Measurements from ENCODE around the gene ATP13A5. TPM values are rescaled to one million over a fixed set of nuclear protein-coding genes. Genes with fewer than 3 reads are reported as not detected.

Gene ATP13A5
- total RNA-seq, 1 donor from 2014 or later = not detected

- Mint-ChIP-seq H3K27ac (ENCODE audit: unreplicated experiment) (no peak overlapping the region), H3K9me3 (ENCODE audit: unreplicated experiment) (no peaks in the 10 kb centered on the region), H3K27me3 (ENCODE audit: low read depth, unreplicated experiment) (no peaks in the 10 kb centered on the region), H3K4me1 (ENCODE audit: low read depth, unreplicated experiment) (no peaks in the 10 kb centered on the region), H3K4me3 (ENCODE audit: unreplicated experiment) (no peak overlapping the region), H3K36me3 (ENCODE audit: low read depth, unreplicated experiment) (peaks cover 8% of the 10 kb centered on the region)
- H3K36me3 ChIP-seq (ENCODE audit: insufficient read depth, low read length) = no peaks in the 10 kb centered on the region
- no peaks in the 10 kb centered on the region for H3K79me2 ChIP-seq (ENCODE audit: insufficient read depth, low read length)
- no peak overlapping the region for H2AFZ ChIP-seq (ENCODE audit: low read depth, low read length)
- no peak overlapping the region for H3K4me3 ChIP-seq (ENCODE audit: insufficient read depth, low read depth, low read length)
- no peaks in the 10 kb centered on the region for H4K20me1 ChIP-seq (ENCODE audit: insufficient read depth, low read length)
- H3K4me1 ChIP-seq (ENCODE audit: insufficient read depth, low read length) = no peaks in the 10 kb centered on the region
- no peak overlapping the region for H3K9ac ChIP-seq (ENCODE audit: low read length)
- no peak for FAIRE-seq
- no peak for TF ChIP-seq EZH2 (IDR thresholded peaks at IDR 0.05; ENCODE audit: insufficient read depth, low read length)
- no peak for TF ChIP-seq CTCF (IDR thresholded peaks at IDR 0.05; ENCODE audit: insufficient read depth, low read depth, low read length)
- no peak overlapping the region for H3K4me2 ChIP-seq (ENCODE audit: low read length)
- DNase-seq (ENCODE audit: low read depth) = no peak
- H3K27ac ChIP-seq (ENCODE audit: low read depth, low read length) = no peak overlapping the region
- no peaks in the 10 kb centered on the region for H3K9me3 ChIP-seq (ENCODE audit: insufficient read depth, low read depth, low read length)
- no peaks in the 10 kb centered on the region for H3K27me3 ChIP-seq (ENCODE audit: insufficient read depth, low read length)
Measured at GRCh38 chr3:193261970-193262369, 116.6 kb downstream of the ATP13A5 start.

DNA sequence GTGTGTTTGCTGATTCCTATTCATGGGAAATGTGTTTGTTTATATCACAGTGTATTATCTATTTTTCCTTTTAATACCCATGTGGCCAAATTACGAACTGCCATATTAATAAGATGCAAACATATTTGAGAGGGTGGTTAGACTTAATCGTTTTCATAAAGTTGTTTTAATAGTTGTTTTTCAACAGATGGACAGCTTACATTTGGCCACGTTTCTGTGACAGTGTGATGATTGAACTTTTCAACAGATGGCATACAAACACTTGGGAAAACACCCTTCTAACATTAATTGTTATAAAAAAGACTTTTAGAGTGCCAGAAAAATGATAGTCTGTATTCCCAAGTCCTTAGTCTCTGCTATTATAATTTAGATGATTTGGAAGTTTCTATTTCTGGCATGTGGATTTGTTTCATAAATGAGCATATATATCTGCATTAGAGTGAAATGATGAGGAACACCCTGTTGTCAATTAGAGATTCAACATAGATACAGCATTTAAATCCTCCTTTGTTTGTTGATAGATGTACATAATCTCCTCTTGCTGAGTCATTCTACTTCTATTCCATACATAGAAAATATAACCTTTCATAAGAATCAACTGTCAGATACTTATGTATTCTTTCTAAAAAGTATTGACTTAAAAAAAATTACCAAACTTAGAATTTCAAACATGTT is 124.4 kb downstream of the ATP13A5 start:
- H3K79me2 ChIP-seq (ENCODE audit: insufficient read depth, low read length) = no peaks in the 10 kb centered on the region
- H3K4me2 ChIP-seq (ENCODE audit: low read length) = no peak overlapping the region
- no peaks in the 10 kb centered on the region for H3K4me1 ChIP-seq (ENCODE audit: insufficient read depth, low read length)
- Mint-ChIP-seq H3K9me3 (ENCODE audit: unreplicated experiment) (peaks cover 14% of the 10 kb centered on the region), H3K27ac (ENCODE audit: unreplicated experiment) (no peak overlapping the region), H3K27me3 (ENCODE audit: low read depth, unreplicated experiment) (no peaks in the 10 kb centered on the region), H3K36me3 (ENCODE audit: low read depth, unreplicated experiment) (peaks cover 15% of the 10 kb centered on the region), H3K4me3 (ENCODE audit: unreplicated experiment) (no peak overlapping the region), H3K4me1 (ENCODE audit: low read depth, unreplicated experiment) (no peaks in the 10 kb centered on the region)
- FAIRE-seq (no peak), DNase-seq (ENCODE audit: low read depth) (no peak)
- no peaks in the 10 kb centered on the region for H3K9me3 ChIP-seq (ENCODE audit: insufficient read depth, low read depth, low read length)
- no peak overlapping the region for H2AFZ ChIP-seq (ENCODE audit: low read depth, low read length)
- no peaks in the 10 kb centered on the region for H3K36me3 ChIP-seq (ENCODE audit: insufficient read depth, low read length)
- H3K9ac ChIP-seq (ENCODE audit: low read length) = no peak overlapping the region
- H4K20me1 ChIP-seq (ENCODE audit: insufficient read depth, low read length) = no peaks in the 10 kb centered on the region
- no peak overlapping the region for H3K27ac ChIP-seq (ENCODE audit: low read depth, low read length)
- H3K4me3 ChIP-seq (ENCODE audit: insufficient read depth, low read depth, low read length) = no peak overlapping the region
- TF ChIP-seq CTCF (IDR thresholded peaks at IDR 0.05; ENCODE audit: insufficient read depth, low read depth, low read length) (no peak), EZH2 (IDR thresholded peaks at IDR 0.05; ENCODE audit: insufficient read depth, low read length) (no peak)
- H3K27me3 ChIP-seq (ENCODE audit: insufficient read depth, low read length) = no peaks in the 10 kb centered on the region

- DNase-seq (ENCODE audit: low read depth) = no peak
- no peaks in the 10 kb centered on the region for H3K36me3 ChIP-seq (ENCODE audit: insufficient read depth, low read length)
- Mint-ChIP-seq H3K4me3 (ENCODE audit: unreplicated experiment) (no peak overlapping the region), H3K27ac (ENCODE audit: unreplicated experiment) (no peak overlapping the region), H3K36me3 (ENCODE audit: low read depth, unreplicated experiment) (peaks cover 7% of the 10 kb centered on the region), H3K9me3 (ENCODE audit: unreplicated experiment) (peaks cover 30% of the 10 kb centered on the region), H3K4me1 (ENCODE audit: low read depth, unreplicated experiment) (no peaks in the 10 kb centered on the region), H3K27me3 (ENCODE audit: low read depth, unreplicated experiment) (no peaks in the 10 kb centered on the region)
- no peaks in the 10 kb centered on the region for H3K4me1 ChIP-seq (ENCODE audit: insufficient read depth, low read length)
- no peaks in the 10 kb centered on the region for H4K20me1 ChIP-seq (ENCODE audit: insufficient read depth, low read length)
- no peaks in the 10 kb centered on the region for H3K9me3 ChIP-seq (ENCODE audit: insufficient read depth, low read depth, low read length)
- no peak overlapping the region for H3K4me3 ChIP-seq (ENCODE audit: insufficient read depth, low read depth, low read length)
- H3K27me3 ChIP-seq (ENCODE audit: insufficient read depth, low read length) = no peaks in the 10 kb centered on the region
- H2AFZ ChIP-seq (ENCODE audit: low read depth, low read length) = no peak overlapping the region
- no peak for FAIRE-seq
- no peak overlapping the region for H3K27ac ChIP-seq (ENCODE audit: low read depth, low read length)
- no peak for TF ChIP-seq CTCF (IDR thresholded peaks at IDR 0.05; ENCODE audit: insufficient read depth, low read depth, low read length)
- no peak for TF ChIP-seq EZH2 (IDR thresholded peaks at IDR 0.05; ENCODE audit: insufficient read depth, low read length)
- no peak overlapping the region for H3K9ac ChIP-seq (ENCODE audit: low read length)
- H3K79me2 ChIP-seq (ENCODE audit: insufficient read depth, low read length) = no peaks in the 10 kb centered on the region
- no peak overlapping the region for H3K4me2 ChIP-seq (ENCODE audit: low read length)
Measured at GRCh38 chr3:193250492-193250891, 128.1 kb downstream of the ATP13A5 start.

All from astrocyte (in vitro differentiated cells and primary cell).